Stimulated activated CD4-positive, alpha-beta T cell treated with anti-CD3 and anti-CD28 coated beads, Interleukin-1b, Interleukin-23, amount 100 ng/mL, for 48 hours (primary cell): Measurements from ENCODE around the gene STXBP3.
"Not testable (repeated sequence)": the region's sequence is repeated elsewhere in the genome, so short reads cannot be mapped to it uniquely, and the experiment has no call there.

Experiments
- DNase-seq: peaks from one replicate; pipeline ENCODE4 v3.0.0-alpha.2; 2020

STXBP3 gene, protein sequence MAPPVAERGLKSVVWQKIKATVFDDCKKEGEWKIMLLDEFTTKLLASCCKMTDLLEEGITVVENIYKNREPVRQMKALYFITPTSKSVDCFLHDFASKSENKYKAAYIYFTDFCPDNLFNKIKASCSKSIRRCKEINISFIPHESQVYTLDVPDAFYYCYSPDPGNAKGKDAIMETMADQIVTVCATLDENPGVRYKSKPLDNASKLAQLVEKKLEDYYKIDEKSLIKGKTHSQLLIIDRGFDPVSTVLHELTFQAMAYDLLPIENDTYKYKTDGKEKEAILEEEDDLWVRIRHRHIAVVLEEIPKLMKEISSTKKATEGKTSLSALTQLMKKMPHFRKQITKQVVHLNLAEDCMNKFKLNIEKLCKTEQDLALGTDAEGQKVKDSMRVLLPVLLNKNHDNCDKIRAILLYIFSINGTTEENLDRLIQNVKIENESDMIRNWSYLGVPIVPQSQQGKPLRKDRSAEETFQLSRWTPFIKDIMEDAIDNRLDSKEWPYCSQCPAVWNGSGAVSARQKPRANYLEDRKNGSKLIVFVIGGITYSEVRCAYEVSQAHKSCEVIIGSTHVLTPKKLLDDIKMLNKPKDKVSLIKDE

DNA sequence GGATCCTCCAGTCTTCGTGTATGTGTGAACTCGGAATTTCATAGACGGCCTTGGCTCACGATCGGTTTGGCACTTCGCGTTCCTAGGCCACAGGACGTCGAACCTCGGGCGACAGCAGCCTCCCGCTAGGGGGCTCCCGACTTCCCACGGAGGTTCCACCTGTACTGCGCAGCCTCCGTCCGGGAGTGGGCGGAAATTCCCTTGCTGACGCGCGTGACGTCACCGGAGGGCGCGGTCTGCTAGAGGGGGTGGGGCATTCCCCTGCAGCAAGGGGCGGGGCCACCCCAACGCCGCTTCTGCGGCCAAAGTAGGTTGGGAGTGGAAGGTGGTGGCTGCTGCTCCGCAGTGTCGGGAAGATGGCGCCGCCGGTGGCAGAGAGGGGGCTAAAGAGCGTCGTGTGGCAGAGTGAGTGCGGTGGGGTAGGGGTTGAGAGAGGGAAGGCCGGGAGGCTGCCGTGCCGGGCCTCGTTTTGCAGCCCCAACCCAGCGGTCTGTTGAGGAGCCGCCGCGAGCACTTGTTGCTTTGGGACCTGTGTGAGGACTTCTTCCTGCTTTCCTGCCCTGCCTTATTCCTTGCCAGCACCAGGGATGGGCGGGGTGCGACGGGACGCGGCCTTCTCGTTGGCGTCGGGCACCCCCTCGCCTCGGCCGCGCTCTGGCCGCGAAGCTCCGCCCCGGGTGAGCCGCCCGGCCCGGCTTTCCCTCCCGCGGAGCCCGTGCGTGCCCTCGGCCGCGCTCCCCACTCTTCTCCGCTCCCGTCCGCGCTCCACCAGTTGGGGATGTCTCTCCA is at the start of gene STXBP3:
STXBP3 (plus strand) TSS at position 293 of the 789 bp plus-strand sequence; CDS start at position 357, 64 bp downstream.
- DNase-seq = peak; percentile 100

DNA sequence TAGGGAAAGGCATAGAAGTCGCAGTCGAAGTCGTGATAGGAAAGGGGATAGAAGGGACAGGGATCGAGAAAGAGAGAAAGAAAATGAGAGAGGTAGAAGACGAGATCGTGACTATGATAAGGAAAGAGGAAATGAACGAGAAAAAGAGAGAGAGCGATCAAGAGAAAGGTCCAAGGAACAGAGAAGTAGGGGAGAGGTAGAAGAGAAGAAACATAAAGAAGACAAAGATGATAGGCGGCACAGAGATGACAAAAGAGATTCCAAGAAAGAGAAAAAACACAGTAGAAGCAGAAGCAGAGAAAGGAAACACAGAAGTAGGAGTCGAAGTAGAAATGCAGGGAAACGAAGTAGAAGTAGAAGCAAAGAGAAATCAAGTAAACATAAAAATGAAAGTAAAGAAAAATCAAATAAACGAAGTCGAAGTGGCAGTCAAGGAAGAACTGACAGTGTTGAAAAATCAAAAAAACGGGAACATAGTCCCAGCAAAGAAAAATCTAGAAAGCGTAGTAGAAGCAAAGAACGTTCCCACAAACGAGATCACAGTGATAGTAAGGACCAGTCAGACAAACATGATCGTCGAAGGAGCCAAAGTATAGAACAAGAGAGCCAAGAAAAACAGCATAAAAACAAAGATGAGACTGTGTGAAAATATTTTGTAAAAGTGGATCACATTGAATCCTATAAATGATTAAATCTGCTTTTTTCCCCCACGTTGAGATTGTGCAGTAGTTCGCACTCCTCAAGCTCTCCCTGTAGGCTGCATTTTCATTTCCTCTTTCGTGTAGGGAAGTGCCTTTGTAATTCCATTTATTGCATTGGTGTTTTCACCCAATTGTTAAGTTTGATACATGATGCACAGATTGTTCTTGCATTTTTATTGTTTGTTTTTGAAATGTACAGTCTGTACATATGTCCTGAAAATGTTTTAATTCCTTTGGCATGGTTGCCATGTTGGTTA is 46.8 kb upstream of the STXBP3 start:
- DNase-seq = no peak

DNA sequence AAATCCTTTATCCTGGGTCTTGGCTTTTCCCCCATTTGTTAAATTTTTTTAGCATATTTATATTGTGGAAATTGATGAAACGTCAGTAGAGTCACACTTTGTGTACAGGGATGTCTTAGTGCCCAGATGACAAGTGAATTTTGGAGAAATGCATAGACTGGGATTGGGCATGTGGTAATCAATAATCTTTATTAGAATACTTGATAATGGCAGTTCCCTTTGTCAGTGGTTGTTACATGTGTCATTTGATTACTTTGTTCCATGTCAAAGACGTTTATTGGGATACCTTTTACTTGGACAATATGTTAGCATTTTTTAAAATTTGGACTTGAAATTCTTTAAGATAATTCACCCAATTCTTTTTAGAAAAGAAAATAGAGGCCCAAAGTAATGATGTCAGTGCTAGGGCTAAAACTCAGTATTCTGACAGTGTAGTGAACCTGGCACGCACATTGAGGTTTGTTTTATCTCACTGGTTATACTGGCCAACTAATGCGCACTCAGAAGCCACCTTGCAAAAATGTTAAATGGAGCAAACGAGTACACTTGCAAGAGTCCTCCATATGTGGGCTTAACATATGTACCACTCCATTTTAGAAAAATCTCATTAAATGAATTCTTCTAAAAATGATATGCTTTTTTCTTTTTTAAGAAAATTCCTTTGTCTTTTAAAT is 45.2 kb upstream of the STXBP3 start:
- no peak for DNase-seq

DNA sequence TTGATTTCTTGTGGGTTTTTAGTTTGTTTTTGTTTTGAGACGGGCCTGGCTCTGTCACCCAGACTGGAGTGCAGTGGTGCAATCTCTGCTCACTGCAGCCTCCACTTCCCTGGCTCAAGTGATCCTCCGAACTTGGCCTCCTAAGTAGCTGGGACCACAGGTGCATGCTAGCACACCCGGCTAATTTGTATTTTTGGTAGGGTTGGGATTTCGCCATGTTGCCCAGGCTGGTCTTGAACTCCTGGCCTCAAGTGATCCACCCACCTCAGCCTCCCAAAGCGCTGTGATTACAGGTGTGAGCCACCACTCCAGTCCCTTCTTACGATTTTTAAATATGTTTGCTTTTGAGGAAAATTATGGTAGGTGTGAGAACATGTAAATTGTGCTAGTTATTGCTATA is 44.4 kb upstream of the STXBP3 start:
- not testable (repeated sequence) for DNase-seq

DNA sequence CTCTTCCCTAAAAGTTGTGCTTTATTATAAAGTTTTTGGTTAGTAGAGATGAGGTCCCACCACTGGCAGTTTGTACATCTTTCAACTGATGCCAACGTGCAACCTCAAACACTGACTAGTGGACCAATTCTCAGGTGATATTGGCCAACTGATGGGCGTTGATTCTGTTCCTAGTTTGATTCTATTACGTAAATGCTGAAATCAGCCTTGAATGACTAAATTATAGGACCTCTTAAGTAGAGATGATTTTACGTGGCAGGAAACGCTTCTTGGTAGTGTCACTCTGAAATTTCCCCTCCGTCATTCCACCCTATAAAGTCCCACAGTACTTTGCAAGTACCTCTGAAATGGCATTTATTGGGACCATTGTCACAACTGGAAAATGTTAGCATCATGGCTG is 42.5 kb upstream of the STXBP3 start:
- peak; percentile 13 for DNase-seq

DNA sequence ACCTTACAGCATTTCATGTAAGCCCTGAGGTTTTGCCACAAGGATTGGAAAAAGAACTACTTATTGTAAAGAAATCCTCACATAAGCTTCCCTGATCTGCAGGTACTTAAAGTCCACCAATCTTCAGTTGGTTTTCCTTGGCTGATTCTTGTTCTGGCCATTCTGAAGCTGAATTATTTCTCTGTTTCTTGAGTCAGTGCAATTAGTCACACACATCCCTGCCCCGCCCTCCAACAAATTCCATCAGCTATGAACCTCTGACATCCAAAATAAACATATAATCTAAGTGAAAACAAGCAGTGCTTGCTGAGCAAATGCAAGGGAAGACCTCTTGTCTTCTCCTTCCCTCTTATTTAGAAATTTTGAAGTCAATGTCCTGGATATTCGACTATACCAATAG is 42.0 kb upstream of the STXBP3 start:
- DNase-seq = no peak

DNA sequence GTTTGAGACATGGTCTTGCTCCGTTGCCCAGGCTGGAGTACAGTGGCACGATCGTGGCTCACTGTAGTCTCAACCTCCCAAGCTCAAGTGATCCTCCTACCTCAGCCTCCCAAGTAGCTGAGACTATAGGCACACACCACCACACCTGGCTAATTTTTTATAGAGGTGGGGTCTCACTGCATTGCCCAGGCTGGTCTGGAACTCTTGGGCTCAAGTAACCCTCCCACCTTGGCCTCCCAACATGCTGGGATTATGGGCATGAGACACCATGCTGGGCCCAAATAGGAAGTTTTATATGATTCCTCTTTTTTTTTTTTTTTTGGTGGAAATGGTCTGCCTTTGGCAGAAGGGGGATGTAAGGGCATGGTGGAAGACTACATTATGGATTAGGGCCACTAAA is 39.8 kb upstream of the STXBP3 start:
- DNase-seq = no peak

DNA sequence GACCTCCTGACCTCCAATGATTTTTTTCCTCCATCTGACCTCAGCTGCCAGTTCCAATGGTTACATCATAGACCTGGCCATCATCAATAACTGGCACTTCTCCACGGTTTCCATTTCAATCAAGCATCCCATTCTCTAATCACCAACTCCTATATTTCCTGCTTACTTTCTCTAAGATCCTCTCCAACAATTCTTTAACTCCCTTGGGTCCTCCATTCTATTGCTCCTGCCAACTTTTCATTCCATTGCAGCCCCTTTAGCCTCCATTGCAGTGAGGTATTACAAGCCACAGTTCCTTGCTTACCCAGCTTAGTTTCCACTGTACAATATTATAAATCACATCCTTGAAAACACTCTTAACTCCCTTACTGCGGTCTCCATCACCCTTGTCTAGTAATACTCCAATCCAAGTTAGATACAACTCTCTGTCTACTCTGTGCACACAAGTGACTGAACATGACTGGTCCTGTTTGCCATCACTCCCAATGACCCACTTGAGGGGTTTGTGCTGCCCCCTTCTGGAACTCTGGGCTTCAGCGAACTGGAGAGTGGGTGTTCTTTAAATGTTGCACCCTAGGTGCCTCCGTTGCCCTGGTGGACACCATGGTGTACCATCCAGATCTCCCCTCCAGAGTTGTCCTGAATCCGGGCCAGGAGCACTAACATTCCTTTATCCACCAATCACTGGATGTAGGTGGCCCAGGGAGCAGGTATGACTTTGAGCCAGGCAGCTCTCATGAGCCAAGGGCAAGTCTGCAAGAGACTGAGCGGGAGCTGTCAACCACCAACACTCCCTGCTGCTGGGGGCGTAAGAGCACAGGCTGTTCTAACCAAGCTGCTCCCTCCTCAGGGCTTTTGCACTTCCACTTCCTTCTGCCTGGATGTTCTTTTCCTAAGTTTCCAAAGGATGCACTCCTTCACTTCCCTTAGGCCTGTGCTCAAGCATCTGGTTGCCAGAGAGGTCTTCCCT is 37.5 kb upstream of the STXBP3 start:
- DNase-seq = peak; percentile 64

DNA sequence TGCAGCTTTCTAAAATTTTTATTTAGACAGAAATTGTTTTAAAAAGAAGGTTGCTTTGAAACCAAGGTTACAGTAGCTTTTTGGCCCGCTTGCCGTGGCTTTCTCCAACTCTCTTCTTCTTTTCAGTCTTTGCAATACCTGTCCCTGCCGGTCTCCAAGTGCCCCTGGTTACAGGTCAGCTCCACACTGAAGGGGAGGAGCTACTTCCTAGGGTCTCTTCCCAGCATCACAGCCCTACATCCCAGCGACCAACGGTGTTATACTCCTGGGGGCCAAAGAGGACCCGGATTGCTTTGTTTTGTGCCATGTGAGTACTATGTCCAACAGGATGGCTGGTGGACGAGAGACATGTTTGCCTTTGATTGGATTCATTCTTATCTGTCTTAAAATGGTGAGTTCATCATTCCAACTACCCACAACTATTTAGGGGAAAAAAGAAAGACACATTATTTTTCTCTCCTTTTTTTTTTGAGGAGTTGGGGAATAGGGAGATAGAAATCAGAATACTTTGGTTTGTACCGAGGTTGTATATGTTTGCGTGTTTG is 33.8 kb upstream of the STXBP3 start, which contains the start of gene FNDC7:
FNDC7 (plus strand) TSS at position 303 of the 545 bp plus-strand sequence; CDS start at position 329, 26 bp downstream.
- DNase-seq = no peak

DNA sequence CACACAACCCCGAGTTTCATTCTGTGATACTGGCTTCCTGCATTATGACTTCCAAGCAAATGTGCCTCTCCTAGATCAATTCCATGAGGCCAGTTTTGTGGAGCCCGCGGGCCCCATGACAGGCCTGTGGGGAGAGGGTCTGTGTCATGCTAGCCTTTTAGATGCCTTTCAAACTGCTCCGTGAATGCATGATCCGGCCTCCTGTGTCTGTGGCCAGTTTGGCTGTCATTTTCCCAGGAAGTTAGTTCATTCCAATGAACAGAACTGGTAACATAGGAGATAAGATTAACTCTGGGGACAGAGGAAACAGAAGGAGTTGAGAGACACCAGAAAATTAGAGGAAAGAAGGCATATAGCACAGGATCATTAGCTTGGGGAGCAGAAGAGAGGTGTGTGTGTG is 30.5 kb upstream of the STXBP3 start:
- no peak for DNase-seq

DNA sequence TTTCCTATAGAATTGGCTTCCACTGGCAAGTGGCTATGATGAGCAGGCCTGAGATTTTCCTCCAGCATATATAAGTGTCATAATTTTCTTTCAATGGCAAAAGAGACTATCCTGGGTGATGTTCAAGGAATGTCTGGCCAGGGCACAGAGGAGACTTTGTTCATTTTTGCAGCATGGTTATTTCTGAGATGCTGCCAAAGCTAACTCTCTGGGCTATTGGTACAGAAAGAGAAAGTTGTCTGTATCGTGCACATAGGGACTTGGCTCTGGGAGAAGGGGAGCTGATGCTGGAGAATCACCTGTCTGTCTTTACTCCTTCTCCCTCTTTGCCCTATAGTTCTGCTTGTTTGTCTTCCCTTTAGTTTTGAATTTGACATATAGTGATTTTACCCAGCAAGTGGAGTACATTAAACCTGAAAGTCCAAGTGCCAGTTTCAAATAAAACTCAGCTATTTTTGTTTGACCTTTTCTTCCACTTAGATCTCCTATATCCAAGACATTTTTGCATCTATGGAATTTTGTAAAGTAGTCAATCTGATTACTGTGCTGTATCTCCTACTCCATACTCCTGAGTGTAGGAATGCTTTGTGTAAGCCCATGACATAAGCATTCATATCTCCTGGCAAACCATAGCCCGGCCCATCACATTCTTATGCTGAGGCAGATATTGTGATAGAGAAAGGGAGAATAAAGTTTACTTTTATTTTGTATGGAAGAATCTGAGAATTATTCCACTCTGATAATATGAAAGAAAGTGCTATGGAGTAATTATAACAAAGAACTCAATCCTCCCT is 29.8 kb upstream of the STXBP3 start:
- DNase-seq = no peak

DNA sequence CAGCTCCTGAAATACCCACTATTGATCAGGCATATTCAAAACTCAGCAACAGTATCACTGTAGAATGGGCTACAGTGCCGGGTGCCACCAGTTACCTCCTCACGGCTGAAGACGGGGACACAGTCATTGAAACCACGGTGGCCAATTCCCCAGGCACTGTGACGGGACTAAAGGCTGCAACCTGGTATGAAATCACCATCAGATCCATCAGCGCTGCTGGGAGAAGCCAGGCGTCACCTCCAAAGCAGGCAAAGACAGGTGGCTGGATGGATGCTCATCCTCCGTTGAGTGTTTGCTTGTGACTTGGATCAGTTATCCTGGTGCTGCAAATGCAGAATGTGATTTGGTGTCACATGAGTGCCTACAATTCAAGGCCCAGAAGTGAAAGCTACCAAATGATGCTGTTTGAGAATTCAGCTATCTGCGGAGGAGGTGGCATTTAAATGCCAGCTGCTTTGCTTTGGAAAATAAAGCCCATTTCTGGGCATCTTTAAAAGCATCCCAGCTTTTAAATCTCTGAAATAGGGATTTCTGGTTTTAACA is 28.6 kb upstream of the STXBP3 start:
- no peak for DNase-seq

DNA sequence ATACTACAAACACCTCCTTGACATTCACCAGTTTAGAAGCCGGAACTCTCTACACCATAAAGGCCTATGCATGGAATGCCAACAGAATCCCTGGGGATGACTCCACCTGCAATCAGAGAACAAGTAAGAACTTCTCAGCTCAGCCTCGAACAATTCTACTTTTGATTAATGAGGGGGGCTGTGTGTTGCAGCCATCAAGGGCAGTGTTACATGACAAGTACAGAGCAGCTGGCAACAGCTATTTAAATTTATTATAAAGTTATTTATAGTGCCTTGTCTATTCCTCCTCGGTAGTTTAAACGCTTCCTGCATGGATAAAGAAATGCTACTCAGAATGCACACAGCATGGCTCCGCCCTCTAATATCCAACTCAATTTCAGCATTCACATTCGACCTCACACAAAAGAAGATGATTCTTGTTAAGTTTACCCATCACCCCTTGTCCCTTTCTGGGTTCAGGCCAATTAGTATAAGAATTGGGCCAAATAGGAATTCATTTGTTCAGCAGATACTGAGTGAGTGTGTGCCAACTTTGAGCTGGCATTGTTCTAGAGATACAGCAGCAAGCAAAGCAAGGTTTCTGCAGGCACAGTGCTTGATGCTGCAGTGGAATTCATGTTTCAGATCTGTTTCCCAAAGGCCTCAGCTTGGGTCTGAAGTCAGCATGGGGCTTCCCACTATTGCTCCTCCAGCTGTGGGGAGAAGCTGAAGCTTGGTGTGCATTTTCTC is 27.4 kb upstream of the STXBP3 start:
- no peak for DNase-seq

DNA sequence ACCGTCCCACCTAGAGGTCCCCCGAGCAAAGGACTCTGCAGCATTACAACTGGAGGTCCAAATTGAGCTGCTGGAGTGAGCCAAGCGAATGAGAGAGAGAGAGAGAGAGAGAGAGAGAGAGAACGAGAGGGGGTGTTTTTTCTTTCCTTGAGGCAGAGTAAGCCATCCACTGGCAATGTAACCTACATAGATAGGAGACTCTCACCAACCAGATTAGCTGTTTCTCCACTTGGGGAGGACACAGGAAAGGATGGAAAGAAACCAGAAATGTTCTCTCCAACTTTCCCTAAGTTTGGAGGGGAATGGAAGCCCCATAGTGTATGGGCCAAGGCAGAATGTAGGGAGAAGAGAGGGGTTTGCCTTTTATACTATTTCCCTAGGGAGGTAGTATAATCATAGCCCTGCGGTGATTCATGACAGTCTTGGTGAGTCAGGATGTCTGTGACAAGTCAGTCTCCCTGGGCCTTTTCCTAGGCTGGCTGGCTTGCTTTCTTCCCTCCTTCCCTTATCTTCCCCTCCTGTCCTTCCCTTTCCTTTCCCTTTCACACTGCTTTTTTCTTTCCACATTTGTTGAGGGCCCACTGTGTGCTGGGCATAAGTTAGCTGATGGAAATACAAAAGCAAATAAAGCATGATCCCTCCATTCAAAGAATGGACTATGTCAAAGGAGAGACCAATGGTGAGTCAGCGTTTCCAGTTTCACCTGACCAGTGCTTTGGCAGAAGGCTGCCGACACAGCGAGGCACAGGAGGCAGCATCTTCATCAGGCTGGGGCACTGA is 26.6 kb upstream of the STXBP3 start:
- no peak for DNase-seq

DNA sequence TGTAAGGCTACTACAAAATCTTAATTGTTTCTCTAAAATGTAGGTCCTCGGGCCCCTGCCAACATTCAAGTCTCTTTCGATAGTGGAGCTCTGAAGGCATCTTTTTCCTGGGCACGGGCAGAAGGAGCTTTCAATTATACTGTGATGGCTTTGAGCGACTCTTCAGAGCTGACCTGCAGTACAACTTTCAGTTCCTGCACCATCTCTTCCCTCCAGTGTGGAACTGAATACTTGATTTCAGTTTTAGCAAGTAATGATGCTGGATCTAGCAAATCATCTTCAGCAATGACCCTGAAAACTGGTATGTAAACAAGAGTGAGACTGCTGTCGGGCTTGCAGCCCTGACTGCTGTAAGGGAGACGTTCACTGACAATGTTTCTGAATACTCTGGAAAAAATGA is 24.2 kb upstream of the STXBP3 start:
- DNase-seq = no peak

DNA sequence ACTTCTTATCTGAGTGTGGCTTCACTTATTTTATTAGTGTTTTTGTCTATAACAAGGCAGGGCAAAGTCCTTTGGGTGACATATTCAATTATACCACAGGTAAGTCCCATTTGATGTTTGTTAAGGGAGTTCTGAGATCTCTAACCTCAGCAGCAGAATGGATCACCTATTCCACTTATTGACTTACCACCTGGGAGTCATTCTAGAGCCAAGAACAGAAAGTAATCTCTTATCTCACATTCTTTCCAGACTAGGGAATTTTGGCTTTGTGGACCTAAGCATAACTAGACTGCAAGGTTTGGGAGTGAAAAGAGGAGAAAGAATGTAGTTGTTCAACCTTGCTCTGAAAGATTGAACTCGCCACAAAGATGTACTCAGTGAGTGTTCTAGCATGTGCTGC is 20.6 kb upstream of the STXBP3 start:
- DNase-seq = no peak

DNA sequence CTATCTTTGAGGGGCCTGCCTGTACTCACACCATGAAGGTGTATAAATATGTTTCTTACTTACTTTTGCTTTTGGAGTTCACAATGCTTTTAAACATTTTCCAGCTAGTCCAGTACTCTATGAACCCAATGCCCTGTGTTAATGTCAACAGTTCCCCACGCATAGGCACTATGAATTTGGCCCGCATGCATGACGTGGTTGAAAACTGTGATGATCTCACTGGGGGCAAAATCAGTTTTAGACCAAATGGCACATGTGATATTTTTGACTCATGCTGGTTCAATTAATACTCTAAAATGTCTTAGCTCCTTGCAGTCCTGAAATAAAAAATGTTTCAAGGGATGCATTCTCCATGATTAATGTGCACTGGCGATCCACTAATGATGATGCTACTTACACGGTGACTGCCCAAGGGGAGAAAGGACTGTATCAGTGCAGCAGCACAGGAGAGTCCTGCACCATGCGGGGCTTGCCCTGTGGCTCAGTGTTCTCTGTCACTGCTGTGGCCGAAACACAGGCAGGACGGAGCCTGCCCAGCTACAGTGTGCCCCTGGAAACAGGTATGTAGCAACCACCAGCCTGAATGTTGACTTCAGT is 18.0 kb upstream of the STXBP3 start:
- DNase-seq = no peak
